Mammary epithelial cell (primary cell): ENCODE data around the gene FRMD3.

ENCODE experiments used
- EZH2 ChIP-seq: IDR thresholded peaks from 2 replicates; pipeline ENCODE4 v1.6.1; 2012; ENCODE audit warnings: low read length, inconsistent platforms, borderline replicate concordance
- TF ChIP-seq, protein P1 (sequence below), 2 donors: IDR thresholded peaks in 1 of 2; conservative IDR thresholded peaks in 1 of 2; 2 replicates each; pipeline ENCODE4 v1.5.1; 2011 to 2012; ENCODE audit warnings: inconsistent platforms in 2 of 2, low read length in 2 of 2, mild to moderate bottlenecking in 2 of 2, control low read depth in 1 of 2, low read depth in 1 of 2; ENCODE audit not compliant: insufficient read depth in 1 of 2; ENCODE audit errors: extremely low read depth in 1 of 2

DNA sequence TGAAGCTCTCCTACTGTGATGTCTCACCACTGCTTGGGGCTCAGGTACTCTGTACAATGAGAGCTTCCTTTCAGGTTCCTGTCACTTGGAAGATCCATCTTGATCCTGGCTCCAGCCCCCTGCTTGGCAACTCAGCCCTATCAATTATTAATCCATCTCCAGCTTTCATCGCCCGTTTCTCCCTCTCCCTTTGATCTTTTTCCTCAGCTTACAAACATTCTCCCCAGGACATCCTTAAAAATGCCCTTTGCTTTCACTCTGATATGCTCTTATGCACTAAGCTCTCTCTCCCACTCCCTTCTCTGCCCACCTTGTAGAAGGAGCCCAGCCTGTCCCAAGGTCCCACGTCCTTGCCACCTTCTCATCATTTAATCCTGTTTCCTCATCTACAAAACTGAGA, 109.0 kb downstream of the FRMD3 start:
- TF ChIP-seq, protein P1, sequence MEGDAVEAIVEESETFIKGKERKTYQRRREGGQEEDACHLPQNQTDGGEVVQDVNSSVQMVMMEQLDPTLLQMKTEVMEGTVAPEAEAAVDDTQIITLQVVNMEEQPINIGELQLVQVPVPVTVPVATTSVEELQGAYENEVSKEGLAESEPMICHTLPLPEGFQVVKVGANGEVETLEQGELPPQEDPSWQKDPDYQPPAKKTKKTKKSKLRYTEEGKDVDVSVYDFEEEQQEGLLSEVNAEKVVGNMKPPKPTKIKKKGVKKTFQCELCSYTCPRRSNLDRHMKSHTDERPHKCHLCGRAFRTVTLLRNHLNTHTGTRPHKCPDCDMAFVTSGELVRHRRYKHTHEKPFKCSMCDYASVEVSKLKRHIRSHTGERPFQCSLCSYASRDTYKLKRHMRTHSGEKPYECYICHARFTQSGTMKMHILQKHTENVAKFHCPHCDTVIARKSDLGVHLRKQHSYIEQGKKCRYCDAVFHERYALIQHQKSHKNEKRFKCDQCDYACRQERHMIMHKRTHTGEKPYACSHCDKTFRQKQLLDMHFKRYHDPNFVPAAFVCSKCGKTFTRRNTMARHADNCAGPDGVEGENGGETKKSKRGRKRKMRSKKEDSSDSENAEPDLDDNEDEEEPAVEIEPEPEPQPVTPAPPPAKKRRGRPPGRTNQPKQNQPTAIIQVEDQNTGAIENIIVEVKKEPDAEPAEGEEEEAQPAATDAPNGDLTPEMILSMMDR (conservative IDR thresholded peaks at IDR 0.05 in 1 of 2, IDR thresholded peaks at IDR 0.05 in 1 of 2; ENCODE audit: extremely low read depth in 1 of 2, insufficient read depth in 1 of 2, low read depth in 1 of 2, low read length in 2 of 2): no peak
- TF ChIP-seq EZH2: no peak
